T-helper 2 cell treated with Interferon-gamma antibody and Interleukin-4, amounts not matched to agents 100 ng/mL and 5 ng/mL, for 36 hours (primary cell): ENCODE data around the gene ARHGAP5. TPM values are rescaled to one million over a fixed set of nuclear protein-coding genes. Genes with fewer than 3 reads are reported as not detected.

Experiments
- intact Hi-C: fragments of 100-400 bp; cut with micrococcal nuclease; formaldehyde crosslinking; loops from one replicate; pipeline ENCODE4 v1.15.1; 2023
- total RNA-seq: library from RNA; stranded (reverse); gene quantifications from 2 replicates; pipeline ENCODE4 v1.2.3, GENCODE V29; 2022

Gene ARHGAP5
- total RNA-seq, 1 donor from 2014 or later = 32.5 TPM

DNA sequence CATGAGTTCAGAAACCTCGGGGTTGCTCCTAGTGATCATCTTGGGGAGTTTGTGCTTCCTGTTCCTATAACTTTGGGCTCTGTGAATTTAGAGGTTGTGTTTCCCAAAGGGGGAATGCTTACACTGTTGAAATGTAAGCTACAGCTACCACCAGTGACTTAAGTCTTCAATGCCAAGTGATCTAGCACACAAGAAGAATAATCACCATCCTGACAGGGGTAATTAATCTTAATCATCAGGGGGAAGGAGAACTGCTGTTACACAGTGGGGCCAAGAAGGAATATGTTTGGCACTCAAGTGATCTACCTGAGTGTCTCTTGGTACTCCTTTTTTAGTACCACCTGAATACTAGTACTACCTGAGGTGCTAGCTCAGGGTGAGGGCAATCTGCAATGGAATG lies 89.8 kb downstream of the ARHGAP5 start:
- intact Hi-C loops = no loop called here

DNA sequence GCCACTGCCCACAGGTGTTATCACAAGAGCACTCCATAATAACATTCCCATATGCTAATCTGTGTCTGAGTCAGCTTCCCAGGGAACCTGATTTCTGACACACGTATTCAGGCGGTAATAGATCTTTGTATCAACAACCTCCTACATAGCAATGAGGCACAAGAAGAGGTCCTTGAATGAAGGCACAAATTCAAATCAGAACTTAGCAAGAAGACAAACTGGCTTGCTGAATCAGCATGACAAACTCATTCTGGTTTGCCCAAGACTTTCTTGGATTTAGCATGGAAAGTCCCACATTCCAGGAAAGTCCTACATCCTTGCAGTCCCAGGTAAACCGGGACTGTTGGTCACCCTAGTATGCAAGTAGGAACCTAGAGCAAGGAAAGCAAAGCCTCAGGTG lies 90.8 kb downstream of the ARHGAP5 start:
- intact Hi-C loops = no loop called here

DNA sequence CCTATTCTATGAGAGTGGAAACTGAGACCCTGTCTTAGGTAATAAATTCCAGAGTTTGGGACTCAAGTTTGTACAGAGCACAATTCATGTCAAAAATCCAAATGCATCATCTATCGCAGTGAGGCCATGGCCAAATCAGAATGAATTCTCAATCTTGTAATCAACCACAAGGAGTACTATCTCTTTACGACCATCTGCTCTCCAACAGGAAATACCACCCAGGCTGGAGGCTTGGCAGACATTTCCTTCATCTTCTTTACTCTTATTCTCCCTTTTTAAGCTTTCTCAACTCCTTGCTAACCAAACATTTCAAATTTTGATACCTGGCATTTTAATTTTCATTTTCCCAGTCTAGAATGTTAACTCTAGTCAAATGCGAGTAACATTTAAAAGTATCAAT lies 92.1 kb downstream of the ARHGAP5 start:
- intact Hi-C loops = no loop called here

DNA sequence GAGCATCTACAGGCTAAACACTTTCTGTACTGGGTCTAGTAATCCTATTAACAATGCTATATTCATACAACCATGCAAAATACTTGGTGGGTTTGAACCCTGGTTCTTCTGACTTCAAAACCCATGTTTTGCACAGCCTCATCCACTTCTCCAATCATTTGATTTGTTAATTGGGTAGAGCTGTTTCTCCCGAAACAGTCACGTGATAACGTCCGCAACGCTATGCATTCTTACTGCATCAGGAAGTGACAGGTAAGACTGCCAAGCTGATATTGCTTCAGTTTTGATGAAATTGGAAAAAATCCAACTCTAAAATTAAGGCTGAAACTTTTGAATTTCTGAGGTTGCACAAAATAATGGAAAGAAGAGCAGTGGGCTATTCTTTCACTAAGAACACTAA lies 94.4 kb downstream of the ARHGAP5 start:
- intact Hi-C loops = no loop called here

DNA sequence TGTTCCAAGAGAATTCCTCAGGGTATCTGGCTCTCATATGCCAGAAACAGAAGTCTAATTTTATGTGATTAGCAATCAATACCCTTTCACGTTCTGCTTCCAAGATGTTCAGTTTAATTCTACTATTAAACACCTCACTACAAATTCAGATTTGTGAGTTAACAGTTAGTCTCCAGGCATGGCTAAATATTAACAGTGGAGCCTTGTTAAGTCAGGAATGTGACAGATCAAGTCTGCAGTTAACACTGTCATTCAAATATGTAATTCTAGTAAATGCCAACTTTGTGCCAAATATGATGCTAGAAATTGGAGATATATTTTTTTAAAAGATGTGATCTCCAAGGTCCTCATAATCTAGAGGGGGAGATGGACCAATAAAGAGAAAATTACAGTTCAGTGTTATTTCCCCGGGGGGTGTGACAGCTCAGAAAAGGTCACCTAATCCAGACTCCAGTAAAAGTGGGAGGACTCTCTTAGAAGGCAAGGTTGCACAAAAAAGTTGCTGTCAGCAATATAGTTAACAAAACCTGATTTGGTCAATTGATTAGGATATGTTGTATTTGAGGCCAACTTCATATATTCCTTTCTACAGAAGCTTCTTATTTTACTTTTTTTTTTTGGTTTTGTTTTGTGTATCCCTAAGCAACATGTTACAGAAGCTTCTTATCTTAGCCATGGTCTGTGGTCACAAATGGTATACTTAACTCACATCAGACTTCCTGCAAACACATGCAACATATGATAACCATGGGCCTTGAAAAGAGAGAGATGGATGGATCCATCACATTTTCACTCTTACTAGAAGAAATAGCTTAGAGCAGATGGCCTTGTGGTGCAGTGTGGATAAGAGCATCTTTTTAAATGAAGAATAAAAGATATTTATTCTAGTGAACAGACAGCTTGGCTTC lies 106.3 kb downstream of the ARHGAP5 start:
- intact Hi-C loops = no loop called here

DNA sequence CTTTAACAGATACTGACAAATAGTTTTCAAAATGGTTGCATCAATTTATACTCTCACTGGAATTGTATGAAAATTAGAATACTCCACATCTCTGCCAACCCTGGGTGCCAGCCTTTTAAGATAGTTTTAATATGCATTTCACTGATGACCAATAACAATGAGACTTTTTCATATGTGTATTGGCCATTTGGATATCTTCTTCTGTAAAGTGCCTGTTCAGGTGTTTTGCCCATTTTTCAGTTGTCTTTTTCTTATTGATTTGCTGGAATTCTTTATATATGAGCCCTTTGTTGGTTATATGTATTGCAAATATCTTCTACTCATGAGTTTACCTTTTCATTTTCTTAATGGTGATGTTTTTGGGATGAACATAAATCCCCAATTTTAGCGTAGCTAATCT lies 108.0 kb downstream of the ARHGAP5 start:
- intact Hi-C loops = no loop called here

DNA sequence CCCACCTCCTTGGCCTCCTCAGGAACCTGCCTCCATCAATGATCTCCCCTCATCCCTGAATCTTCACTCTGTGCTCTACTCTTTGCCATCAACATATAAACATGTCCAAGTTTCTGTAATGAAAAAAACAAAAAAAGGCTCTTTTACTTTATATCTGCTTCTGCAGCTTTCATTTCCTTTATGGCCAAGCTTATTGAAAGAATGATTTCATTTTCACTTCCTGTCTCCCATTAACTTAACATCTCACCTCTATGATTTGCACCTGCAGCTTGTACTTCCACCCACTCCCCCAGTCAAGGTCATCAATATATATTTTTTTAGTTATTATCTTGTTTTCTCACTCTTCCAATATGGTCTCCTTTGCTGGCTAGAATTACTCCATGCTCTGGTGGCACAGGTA lies 109.1 kb downstream of the ARHGAP5 start:
- intact Hi-C loops = no loop called here

DNA sequence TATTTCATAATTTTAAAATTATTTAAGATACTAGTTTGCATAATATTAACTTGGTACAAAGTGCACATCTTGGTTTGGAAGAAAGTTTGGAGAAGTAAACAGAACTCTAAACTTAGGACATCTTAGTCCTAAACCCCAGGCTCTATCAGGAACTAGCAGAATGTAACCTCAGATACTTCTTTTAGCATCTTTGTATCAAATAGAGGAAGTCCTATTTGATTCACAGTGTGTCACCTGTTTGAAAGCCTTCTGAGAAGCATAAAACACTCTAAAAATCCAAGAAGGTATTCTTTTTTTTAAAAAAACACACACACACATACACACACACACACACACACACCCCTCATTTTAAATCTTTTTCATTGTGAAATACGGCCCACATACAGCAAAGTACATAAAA lies 112.7 kb downstream of the ARHGAP5 start:
- intact Hi-C loops = no loop called here

DNA sequence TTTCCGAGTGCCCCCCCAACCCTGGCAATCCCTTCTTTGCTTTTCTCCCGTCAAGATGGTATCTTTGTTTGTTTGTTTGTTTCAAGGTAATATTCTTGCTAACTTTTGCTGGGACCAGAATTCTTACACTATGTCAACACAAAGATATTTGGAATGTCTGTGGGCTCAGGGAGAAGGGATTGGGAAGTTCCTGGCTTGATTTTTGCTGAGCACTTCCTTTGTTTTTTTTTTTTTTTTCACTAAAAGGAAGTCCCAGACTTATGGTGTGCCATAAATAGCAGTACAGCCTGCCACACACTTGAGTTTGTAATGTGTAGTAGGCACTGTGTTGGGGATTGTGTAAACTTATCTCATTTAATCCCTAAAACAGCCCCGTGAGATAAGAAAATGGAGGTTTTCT lies 113.6 kb downstream of the ARHGAP5 start:
- intact Hi-C loops = no loop called here

DNA sequence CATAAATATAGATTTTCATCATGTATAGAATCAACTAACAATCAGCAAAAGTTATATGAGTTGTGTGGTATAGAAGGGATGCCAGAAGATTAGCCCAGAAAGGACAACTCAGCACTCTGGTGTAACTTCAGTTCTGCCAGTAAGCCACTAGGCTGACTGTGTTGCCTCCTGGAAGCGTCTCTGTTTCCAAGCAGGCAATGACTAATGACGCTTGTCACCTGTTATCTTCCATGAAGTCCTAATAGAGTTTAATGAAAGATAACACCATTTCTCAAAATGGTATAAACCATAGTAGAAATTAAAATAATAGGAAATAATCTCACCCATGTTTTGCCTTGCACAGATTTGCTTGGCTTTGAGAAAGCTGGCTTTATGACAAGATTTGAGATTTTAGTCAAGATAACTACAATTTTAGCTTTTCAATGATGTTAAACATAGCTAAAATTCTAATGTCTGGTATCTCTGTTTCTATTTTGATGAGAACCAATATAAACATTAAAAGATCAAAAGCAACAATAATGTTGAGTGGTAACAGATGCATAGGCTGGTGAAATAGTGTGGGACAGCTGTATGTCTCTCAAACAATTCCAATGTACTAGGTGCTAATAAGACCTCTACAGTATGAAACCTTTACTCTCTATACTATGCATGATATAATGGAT lies 115.7 kb downstream of the ARHGAP5 start:
- intact Hi-C loops = no loop called here

DNA sequence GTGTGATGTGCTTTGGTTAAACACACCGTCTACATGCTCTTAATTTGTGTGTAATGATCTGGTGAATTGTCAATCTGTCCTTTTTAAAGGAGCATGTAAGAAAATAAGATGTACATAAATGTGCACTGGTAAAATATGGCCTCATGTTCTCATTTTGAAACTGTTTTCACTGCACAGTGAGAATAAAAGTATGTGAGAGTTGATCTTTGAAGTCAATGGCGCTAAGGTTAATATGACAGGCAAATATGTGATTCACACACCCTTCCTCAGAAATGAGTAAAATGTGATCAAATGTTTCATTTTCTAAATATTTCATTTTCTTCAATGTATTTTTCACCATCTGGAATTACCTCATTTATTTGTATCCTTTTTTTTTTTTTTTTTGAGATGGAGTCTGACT lies 116.4 kb downstream of the ARHGAP5 start:
- intact Hi-C loops = no loop called here

DNA sequence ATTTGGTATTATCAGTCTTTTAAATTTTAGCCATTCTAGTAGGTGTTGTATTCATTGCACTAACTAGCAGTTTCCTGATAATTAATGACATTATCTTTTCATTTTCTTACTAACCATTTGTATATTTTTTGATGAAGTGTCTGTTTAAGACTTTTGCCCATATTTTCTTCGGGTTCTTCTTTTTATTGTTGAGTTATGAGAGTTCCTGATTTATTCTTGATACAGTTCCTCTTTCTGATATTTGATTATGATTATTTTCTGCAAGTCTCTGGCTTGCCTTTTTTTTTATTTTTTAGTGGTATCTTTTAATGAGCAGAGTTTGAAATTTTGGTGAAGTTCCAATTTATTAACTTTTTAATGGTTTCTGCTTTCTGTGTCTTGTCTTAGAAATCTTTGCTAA lies 118.5 kb downstream of the ARHGAP5 start:
- intact Hi-C loops = no loop called here

DNA sequence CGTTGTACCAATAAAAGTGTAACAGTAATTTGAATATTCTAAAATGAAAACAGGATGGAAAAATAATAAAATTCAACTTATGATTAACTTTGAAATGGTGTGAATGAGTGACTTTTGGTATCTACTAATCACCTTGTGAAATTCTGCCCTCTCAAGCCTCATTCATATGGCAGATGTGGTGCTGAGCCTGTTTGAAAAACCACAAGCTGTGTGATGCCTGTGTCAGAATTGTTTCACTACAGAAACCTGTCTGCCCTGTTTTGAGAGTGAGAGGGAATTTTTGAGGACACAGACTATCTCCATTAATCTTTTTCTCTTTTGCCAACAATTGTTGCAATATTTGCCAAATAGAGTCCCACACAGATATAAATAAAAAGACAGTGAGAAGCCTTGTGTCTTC lies 120.8 kb downstream of the ARHGAP5 start:
- intact Hi-C loops = no loop called here

DNA sequence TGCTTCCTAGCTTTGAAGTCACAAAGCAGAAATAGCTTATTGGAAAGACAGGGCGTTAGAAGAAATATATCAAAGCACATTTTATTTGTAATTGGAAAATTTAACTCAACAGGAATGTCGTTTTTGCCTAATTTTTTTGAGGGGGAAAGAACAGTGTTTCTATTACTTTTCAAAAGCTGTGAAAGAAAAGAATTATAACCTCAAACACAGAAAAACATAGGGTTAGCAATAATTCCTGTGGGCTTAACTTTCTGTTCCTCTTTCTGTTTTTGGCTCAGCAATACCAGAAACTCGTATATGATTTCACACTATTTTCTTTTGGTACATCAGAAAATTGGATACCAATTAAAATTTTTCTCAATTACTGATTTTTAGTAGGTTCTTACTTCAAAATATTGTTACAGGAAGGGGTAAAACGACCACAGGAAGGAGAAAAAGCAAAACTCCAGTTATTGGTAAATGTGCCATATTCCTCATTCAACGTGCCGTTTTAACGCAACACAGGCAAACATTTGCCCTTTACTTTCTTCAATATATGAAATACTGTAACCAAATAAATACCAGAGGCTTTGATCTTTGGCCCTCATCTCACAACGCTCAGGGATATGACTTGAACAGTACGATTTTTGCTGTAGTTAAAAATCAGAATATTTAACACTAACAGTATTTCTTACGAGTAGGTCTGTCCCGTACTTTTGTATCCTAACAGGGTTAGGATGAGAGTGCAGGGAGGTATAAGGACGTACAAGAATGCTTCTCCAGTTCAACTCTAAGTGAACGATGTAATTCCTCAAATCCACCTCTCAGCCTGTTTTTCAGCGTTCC lies 123.5 kb downstream of the ARHGAP5 start:
- intact Hi-C loops = loop anchor here (5.0 kb wide), 3 partner anchors 52 to 1578 kb away; partner anchors contain the start of gene SCFD1

DNA sequence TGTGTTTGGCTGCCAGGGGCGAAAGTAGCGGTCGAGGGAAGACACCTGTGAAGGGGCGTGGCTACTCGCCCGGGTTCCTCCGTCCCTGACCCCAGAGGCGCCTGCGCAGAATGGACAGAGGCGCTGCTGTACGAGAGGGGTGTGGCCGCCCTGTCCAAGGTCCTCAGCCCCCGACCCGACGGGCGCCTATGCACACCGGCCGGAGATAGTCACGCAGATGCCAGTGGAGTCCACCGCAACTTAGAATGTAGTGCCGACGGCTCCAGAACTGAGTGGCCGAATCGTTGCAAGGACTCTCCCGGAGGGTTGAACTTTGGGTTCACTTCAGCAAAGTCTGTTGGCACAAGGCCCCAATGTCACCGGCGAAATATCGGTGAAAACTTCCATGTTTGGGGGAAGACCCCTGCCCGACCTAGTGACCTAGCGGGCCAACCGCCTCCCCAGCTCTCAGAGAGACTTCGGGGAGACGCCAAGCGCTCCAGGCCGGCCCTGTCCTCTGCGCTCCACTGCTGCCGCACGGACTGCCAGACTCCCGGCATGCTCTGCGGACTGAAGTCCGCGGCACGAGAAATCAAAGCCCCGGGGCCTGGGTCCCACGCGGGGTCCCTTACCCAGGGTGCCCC lies 124.2 kb downstream of the ARHGAP5 start:
- intact Hi-C loops = loop anchor here (5.0 kb wide), 3 partner anchors 51 to 1579 kb away; partner anchors contain the start of gene SCFD1

DNA sequence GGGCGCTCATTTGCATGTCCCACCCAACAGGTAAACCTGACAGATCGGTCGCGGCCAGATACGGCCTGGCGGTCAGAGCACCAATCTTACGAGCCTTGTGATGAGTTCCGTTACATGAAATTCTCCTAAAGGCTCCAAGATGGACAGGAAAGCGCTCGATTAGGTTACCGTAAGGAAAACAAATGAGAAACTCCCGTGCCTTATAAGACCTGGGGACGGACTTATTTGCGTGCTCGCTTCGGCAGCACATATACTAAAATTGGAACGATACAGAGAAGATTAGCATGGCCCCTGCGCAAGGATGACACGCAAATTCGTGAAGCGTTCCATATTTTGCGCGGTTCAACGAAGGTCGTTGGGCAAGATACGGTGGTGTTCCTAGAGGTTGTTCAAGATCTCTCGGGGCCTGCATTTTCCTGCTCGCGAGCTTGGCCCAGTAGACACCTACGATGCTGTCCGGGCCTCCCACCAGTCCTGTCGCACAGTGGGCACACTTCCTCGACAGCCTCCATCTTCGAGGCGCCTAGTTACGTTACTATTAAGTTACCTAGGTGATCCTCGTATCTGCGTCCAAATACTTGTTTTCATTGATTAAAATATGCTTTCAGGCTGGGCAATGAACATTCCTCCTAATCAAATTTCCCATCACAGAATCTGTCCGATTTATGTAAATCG lies 124.8 kb downstream of the ARHGAP5 start, which contains the start of gene RNU6-7:
Gene RNU6-7 (plus strand): TSS at position 230 of the 675 bp plus-strand sequence.
- intact Hi-C loops = loop anchor here (2.0 to 5.0 kb wide), 7 partner anchors 31 to 1580 kb away; partner anchors contain the start of genes HECTD1, NUBPL, SCFD1 and STRN3

DNA sequence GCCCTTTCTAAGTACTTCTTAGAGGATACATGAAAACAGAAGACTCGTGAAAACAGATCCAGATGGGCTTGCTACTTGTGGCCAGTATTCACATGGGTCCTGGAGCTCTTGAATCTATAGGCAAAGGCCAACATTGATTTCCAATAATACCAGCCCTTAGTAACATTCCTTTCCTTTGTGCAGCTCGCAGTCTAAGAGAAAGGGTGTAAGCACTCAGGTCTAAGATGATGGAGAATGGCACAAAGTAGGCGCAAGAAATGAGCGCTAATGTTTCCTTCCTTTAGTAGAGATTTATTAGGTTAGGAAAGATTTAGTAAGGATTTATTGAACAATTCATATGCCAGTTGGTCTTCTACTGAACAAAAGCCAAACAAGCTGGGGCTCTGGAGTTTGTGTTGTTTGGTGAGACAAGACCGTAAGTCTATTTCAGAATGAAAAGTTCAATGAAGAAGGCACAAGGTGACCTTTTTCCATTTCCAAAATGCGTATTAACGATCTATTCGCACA lies 125.4 kb downstream of the ARHGAP5 start:
- intact Hi-C loops = loop anchor here (2.0 to 5.0 kb wide), 7 partner anchors 30 to 1580 kb away; partner anchors contain the start of genes HECTD1, NUBPL, SCFD1 and STRN3

DNA sequence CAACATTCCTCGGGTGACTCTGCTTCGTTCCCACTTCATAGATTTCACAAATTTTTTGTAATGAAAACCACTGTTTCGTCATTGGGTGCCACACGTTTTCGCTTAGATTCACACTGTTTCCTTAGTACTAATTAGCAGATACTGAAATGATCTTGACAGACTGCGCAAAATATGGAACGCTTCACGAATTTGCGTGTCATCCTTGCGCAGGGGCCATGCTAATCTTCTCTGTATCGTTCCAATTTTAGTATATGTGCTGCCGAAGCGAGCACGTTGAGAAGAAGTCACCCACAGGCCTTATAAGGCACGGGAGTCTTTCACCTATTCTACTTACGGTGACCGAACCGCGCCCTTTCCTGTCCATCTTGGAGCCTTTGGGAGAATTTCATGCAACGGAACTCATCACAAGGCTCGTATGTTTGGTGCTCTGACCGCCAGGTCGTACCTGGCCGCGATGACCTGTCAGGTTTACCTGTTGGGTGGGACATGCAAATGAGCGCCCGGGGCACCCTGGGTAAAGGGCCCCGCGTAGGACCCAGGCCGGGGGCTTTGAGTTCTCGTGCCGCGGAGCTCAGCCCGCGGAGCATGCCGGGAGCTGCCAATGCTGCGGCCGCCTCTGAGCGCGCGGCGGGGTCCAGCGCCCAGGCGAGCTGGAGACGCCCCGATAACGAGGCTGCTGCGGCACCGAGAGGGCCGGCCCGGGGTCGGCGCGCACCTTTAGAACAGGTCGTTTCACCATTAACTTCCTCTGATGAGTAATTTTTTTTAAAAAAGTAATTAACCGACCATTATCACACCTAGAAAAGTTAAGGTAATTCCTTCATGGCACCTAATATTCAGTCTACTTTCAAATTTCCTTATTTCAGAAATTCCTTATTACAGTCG lies 126.1 kb downstream of the ARHGAP5 start, which contains the start of gene RNU6-8:
Gene RNU6-8 (minus strand): TSS at position 272 of the 885 bp plus-strand sequence.
- intact Hi-C loops = loop anchor here (1.0 to 5.0 kb wide), 10 partner anchors 30 to 1581 kb away; partner anchors contain the start of genes DTD2, HECTD1, NUBPL and SCFD1

DNA sequence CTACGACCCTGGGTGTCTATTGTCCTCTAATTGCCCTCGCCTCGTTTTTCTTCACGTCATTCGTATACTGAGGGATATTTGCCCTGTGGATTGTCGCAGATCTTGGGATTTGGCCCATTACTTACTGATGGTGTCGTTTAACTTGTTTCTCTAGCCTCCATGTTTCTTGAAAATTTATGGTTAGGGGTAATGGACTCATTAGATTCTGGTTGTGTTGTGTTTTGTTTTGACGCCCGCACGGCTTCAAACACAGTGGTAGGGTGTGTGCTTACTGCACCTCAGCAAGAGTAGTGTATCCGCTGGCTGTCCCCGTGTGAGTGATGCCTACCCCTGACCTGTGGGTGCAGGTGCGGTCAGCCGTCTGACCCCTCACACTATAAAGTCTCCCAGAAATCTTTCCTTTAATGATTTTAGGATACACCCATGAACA lies 126.8 kb downstream of the ARHGAP5 start:
- intact Hi-C loops = loop anchor here (1.0 to 5.0 kb wide), 10 partner anchors 29 to 1582 kb away; partner anchors contain the start of genes DTD2, HECTD1, NUBPL and SCFD1
